Cardiac muscle cell (in vitro differentiated cells and primary cell): Measurements from ENCODE around the gene PPM1A. TPM values are rescaled to one million over a fixed set of nuclear protein-coding genes. Genes with fewer than 3 reads are reported as not detected.
A peak's percentile ranks its signal among the peaks of the same experiment; 100 is the strongest.

Source experiments
- DNase-seq, 2 donors: peaks; one replicate each; pipeline versions ENCODE4 v3.0.0 to v3.0.0-alpha.2; 2010 to 2017; ENCODE audit warnings: low read depth in 1 of 2, low spot score in 1 of 2
- H3K27ac ChIP-seq: fragments of 200-600 bp; sonication (generic); 2 replicates; pipeline ENCODE4 v1.5.1; 2016
- H3K27me3 ChIP-seq: fragments of 200-600 bp; sonication (generic); 2 replicates; pipeline ENCODE4 v1.6.0; 2016; ENCODE audit warnings: control low read depth
- H3K36me3 ChIP-seq: fragments of 200-600 bp; sonication (generic); 2 replicates; pipeline ENCODE4 v1.5.1; 2016; ENCODE audit warnings: control low read depth
- H3K4me1 ChIP-seq: fragments of 200-600 bp; sonication (generic); 2 replicates; pipeline ENCODE4 v1.8.1; 2017; ENCODE audit warnings: low read depth, mild to moderate bottlenecking, mixed run types
- H3K4me3 ChIP-seq: fragments of 200-600 bp; sonication (generic); 2 replicates; pipeline ENCODE4 v1.5.1; 2016; ENCODE audit warnings: mild to moderate bottlenecking
- H3K9me3 ChIP-seq: fragments of 200-600 bp; sonication (generic); 2 replicates; pipeline ENCODE4 v1.5.1; 2017; ENCODE audit warnings: low read depth, mild to moderate bottlenecking, control low read depth
- polyA plus RNA-seq: library from polyadenylated mRNA; unstranded; fragments of >200 nt; fragmentation: Nextera tagmentation; extraction: Ambion mirVana; gene quantifications from 2 replicates; pipeline ENCODE4 v1.2.1, GENCODE V29; 2016
- total RNA-seq: library from RNA; depleted of rRNA; stranded (reverse); fragments of >200 nt; gene quantifications from 2 replicates; pipeline ENCODE4 v1.2.3, GENCODE V29; 2016
- TF ChIP-seq, protein P1 (sequence below): IDR thresholded peaks from 2 replicates; pipeline ENCODE4 v1.5.1; 2012; ENCODE audit warnings: low read depth, mild to moderate bottlenecking, low read length

Gene PPM1A
- total RNA-seq (19.6 and 20.8 TPM in 2 replicates), polyA plus RNA-seq (22.3 and 24.1 TPM in 2 replicates)

- DNase-seq: peak; percentile 96 to 97
- Histone ChIP-seq H3K9me3 (no peaks in the 10 kb centered on the region), H3K27ac (peak within 1 kb of the TSS; percentile 99), H3K36me3 (no peaks in the 10 kb centered on the region), H3K4me1 (peaks cover 29% of the 10 kb centered on the region), H3K4me3 (peak within 1 kb of the TSS; percentile 93), H3K27me3 (no peaks in the 10 kb centered on the region)
- TF ChIP-seq, protein P1, sequence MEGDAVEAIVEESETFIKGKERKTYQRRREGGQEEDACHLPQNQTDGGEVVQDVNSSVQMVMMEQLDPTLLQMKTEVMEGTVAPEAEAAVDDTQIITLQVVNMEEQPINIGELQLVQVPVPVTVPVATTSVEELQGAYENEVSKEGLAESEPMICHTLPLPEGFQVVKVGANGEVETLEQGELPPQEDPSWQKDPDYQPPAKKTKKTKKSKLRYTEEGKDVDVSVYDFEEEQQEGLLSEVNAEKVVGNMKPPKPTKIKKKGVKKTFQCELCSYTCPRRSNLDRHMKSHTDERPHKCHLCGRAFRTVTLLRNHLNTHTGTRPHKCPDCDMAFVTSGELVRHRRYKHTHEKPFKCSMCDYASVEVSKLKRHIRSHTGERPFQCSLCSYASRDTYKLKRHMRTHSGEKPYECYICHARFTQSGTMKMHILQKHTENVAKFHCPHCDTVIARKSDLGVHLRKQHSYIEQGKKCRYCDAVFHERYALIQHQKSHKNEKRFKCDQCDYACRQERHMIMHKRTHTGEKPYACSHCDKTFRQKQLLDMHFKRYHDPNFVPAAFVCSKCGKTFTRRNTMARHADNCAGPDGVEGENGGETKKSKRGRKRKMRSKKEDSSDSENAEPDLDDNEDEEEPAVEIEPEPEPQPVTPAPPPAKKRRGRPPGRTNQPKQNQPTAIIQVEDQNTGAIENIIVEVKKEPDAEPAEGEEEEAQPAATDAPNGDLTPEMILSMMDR: no peak
Observed at GRCh38 chr14:60248697-60249318, at the start of gene PPM1A. TSS of gene PPM1A (plus strand) at chr14:60249221. CDS start at chr14:60282704, 33,483 bp downstream.

DNA sequence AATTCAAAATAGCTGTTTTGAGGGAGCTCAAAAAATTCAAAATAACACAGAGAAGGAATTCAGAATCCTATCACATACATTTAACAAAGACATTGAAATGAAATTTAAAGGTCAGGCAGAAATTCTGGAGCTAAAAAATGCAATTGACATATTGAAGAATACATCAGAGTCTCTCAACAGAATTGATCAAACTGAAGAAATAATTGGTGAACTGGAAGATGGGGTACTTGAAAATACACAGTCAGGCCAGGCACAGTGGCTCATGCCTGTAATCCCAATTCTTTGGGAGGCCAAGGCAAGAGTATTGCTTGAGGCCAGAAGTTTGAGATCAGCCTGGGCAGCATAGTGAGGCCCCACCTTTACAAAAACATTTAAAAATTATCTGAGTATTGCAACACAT lies 49.7 kb upstream of the PPM1A start:
- no peak overlapping the region for H3K4me3 ChIP-seq
- TF ChIP-seq, protein P1: no peak
- H3K36me3 ChIP-seq: no peaks in the 10 kb centered on the region
- no peak for DNase-seq
- no peak overlapping the region for H3K27ac ChIP-seq
- H3K27me3 ChIP-seq: no peaks in the 10 kb centered on the region
- H3K4me1 ChIP-seq: peaks cover 4% of the 10 kb centered on the region
- H3K9me3 ChIP-seq: no peaks in the 10 kb centered on the region

DNA sequence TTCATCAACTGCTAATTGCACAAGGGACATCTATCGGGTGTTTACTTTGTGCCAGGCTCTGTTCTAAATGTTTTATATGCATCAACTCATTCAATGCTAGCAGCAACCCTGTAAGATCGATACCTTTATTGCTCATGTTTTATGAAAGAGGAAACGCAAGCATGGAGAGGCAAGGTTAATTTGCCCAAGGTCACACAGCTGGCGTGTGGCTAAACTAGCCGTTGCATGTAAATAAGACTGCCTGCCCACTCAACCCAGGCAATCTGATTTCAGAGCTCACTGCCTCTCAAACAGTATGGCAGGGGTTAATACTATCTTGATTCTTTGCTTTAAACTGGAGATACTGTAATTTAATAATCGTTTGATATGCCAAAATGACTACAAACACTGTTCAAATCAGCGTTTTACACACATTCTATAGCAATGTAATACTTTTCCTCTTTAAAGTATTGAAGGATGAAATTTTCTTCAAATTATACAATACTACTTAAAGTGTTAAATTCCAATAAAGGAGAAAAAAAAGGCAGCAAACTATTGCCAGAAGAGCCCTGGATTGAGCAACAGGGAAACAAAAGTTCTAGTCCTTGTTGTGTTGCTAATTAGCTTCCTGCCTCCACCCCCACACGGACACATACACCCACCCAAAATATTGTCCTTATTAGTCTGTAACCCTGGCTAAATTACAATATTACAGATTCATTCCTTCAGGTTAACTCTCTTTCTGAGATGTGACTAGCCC lies 44.7 kb upstream of the PPM1A start:
- H3K9me3 ChIP-seq: no peaks in the 10 kb centered on the region
- TF ChIP-seq, protein P1: no peak
- no peak overlapping the region for H3K4me3 ChIP-seq
- DNase-seq: no peak
- no peaks in the 10 kb centered on the region for H3K27me3 ChIP-seq
- peaks cover 12% of the 10 kb centered on the region for H3K4me1 ChIP-seq
- no peaks in the 10 kb centered on the region for H3K36me3 ChIP-seq
- H3K27ac ChIP-seq: peak overlapping the region; percentile 20

DNA sequence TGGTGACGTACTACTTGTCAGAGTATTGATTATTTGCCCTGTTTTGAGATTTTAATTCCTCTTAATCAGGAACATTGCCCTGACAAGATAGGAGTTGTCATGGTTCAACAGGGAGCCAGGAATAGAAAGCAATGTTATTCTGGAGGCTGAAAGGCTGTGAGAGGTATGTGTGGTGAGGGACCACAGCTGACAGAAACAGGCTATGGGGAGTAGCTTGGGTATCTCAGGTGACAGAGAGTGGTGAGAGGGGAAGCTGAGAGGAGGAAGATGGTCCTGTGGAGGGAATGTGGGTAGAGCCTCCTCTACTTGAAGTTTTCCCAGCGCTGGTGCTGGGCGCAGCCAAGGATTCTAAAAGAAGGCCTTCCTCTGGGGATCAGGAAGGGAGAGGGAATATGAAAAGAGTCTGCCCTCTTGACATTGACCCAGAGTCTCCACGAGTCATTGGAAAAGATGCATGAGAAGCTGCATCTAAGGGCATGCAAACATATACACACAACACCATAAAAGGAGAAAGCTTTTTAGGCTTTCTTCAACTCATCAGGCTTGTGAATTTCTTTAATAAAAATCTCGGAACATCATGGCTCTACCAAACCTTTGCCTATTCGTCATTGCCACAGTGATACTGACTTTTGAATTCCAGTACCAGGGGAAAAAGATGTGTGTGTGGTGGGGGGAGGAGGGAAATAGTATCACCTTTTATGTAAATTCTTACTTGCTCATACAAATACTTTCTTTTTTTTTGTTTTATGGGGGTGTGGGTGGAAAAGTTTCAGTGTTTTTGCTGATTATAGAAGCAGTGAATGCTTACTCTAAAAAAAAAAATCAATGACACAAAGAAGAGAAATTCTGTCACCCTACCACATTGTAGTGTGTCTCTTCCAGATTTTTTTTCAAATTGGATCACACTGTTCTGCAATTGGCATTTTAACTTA lies 43.9 kb upstream of the PPM1A start:
- Histone ChIP-seq H3K4me3 (no peak overlapping the region), H3K27ac (peak overlapping the region; percentile 20)
- no peak for DNase-seq

GRCh38 chr14:60206249-60206670 lies 42.8 kb upstream of the PPM1A start:
- H3K27ac ChIP-seq: no peak overlapping the region
- peaks cover 12% of the 10 kb centered on the region for H3K4me1 ChIP-seq
- no peak for DNase-seq
- H3K9me3 ChIP-seq: no peaks in the 10 kb centered on the region
- H3K36me3 ChIP-seq: no peaks in the 10 kb centered on the region
- H3K27me3 ChIP-seq: no peaks in the 10 kb centered on the region
- H3K4me3 ChIP-seq: no peak overlapping the region
- TF ChIP-seq, protein P1: no peak

More for the DNA sequence above, 43.9 kb upstream of the PPM1A start:
- H3K36me3 ChIP-seq: no peaks in the 10 kb centered on the region
- H3K4me1 ChIP-seq: peaks cover 12% of the 10 kb centered on the region
- no peaks in the 10 kb centered on the region for H3K27me3 ChIP-seq
- TF ChIP-seq, protein P1: no peak
- H3K9me3 ChIP-seq: no peaks in the 10 kb centered on the region
